Amygdala (tissue), 56 donors: ENCODE measurements around the gene PLCB4.
"Not testable (repeated sequence)": the region's sequence is repeated elsewhere in the genome, so short reads cannot be mapped to it uniquely, and the experiment has no call there.

Experiments
- DNase-seq, 56 donors: peaks; one replicate each; lab custom pipeline; 2025; lab: John Stamatoyannopoulos, UW

PLCB4 gene

GRCh38 chr20:9348747-9349146, 279.9 kb downstream of the PLCB4 start:
- no peak for DNase-seq

- DNase-seq: no peak
Observed at GRCh38 chr20:9349249-9349648, 280.4 kb downstream of the PLCB4 start.

- no peak for DNase-seq
Observed at GRCh38 chr20:9352739-9353138, 283.9 kb downstream of the PLCB4 start.

GRCh38 chr20:9353180-9353915, 284.5 kb downstream of the PLCB4 start:
- DNase-seq: no peak

- DNase-seq: no peak
Observed at GRCh38 chr20:9353916-9354276, 285.0 kb downstream of the PLCB4 start.

- DNase-seq: no peak
Observed at GRCh38 chr20:9354579-9354978, 285.7 kb downstream of the PLCB4 start.

- DNase-seq: no peak
Observed at GRCh38 chr20:9358001-9358400, 289.1 kb downstream of the PLCB4 start.

GRCh38 chr20:9359561-9360308, 290.8 kb downstream of the PLCB4 start:
- DNase-seq: peak in 19 of 56 donors; percentile 0 to 31 (median 8)

GRCh38 chr20:9360431-9360830, 291.5 kb downstream of the PLCB4 start:
- DNase-seq: no peak

- DNase-seq: no peak
Observed at GRCh38 chr20:9363673-9364072, 294.8 kb downstream of the PLCB4 start.

- no peak for DNase-seq
Observed at GRCh38 chr20:9367328-9367727, 298.4 kb downstream of the PLCB4 start.

- DNase-seq: no peak
Observed at GRCh38 chr20:9367746-9368145, 298.9 kb downstream of the PLCB4 start.

- DNase-seq: no peak
Observed at GRCh38 chr20:9368893-9369292, 300.0 kb downstream of the PLCB4 start.

- no peak for DNase-seq
Observed at GRCh38 chr20:9369557-9369956, 300.7 kb downstream of the PLCB4 start.

GRCh38 chr20:9374072-9374471, 305.2 kb downstream of the PLCB4 start:
- no peak for DNase-seq

GRCh38 chr20:9374480-9374879, 305.6 kb downstream of the PLCB4 start:
- no peak for DNase-seq

- DNase-seq: no peak
Observed at GRCh38 chr20:9375221-9375681, 306.4 kb downstream of the PLCB4 start.

- DNase-seq: no peak
Observed at GRCh38 chr20:9377007-9377406, 308.1 kb downstream of the PLCB4 start.

GRCh38 chr20:9385345-9386310, 316.7 kb downstream of the PLCB4 start:
- not testable (repeated sequence) for DNase-seq

GRCh38 chr20:9388160-9388812, 319.4 kb downstream of the PLCB4 start:
- DNase-seq: no peak
